OCI-LY1 (cell line): ENCODE results near the gene SMIM9.

Experiments
- H2AFZ ChIP-seq: fragments of 200-600 bp; sonication (generic), shearing (Covaris generic); 2 replicates; pipeline ENCODE4 v1.6.0; 2014; ENCODE audit warnings: antibody characterized with exemption, mild to moderate bottlenecking, low read length
- H3F3A ChIP-seq: fragments of 200-600 bp; sonication (generic), shearing (Covaris generic); 2 replicates; pipeline ENCODE4 v1.6.0; 2014; ENCODE audit warnings: mild to moderate bottlenecking, antibody characterized with exemption, low read length, moderate library complexity; ENCODE audit not compliant: insufficient read depth
- H3K27ac ChIP-seq: fragments of 200-600 bp; sonication (generic); 2 replicates; pipeline ENCODE4 v1.5.1; 2014; ENCODE audit warnings: low read length, mixed run types, mild to moderate bottlenecking, low read depth; ENCODE audit not compliant: poor library complexity, severe bottlenecking
- H3K27me3 ChIP-seq: fragments of 200-600 bp; sonication (generic); 2 replicates; pipeline ENCODE4 v1.6.0; 2014; ENCODE audit warnings: antibody characterized with exemption, mild to moderate bottlenecking, low read length, moderate library complexity; ENCODE audit not compliant: insufficient read depth
- H3K36me3 ChIP-seq: fragments of 200-600 bp; sonication (generic); 2 replicates; pipeline ENCODE4 v1.6.1; 2014; ENCODE audit warnings: mild to moderate bottlenecking, antibody characterized with exemption, low read length, moderate library complexity, mixed read lengths; ENCODE audit not compliant: insufficient read depth
- H3K4me1 ChIP-seq: fragments of 200-600 bp; sonication (generic); 2 replicates; pipeline ENCODE4 v1.5.1; 2014; ENCODE audit warnings: mild to moderate bottlenecking, low read length, moderate library complexity; ENCODE audit not compliant: insufficient read depth, severe bottlenecking
- H3K4me2 ChIP-seq: fragments of 200-600 bp; sonication (generic), shearing (Covaris generic); 2 replicates; pipeline ENCODE4 v1.6.1; 2014; ENCODE audit warnings: low read length
- H3K4me3 ChIP-seq: fragments of 200-600 bp; sonication (generic); 2 replicates; pipeline ENCODE4 v1.5.1; 2014; ENCODE audit warnings: low read length, low read depth, mild to moderate bottlenecking, mixed read lengths; ENCODE audit not compliant: poor library complexity, severe bottlenecking
- H3K79me2 ChIP-seq: fragments of 200-600 bp; shearing (Covaris generic); 2 replicates; pipeline ENCODE4 v1.6.1; 2016; ENCODE audit warnings: mixed run types, low read length, mixed read lengths; ENCODE audit not compliant: insufficient read depth
- H3K9ac ChIP-seq: fragments of 200-600 bp; sonication (generic), shearing (Covaris generic); 2 replicates; pipeline ENCODE4 v1.6.1; 2014; ENCODE audit warnings: mild to moderate bottlenecking, low read length, mixed read lengths
- H3K9me2 ChIP-seq: fragments of 200-600 bp; sonication (generic), shearing (Covaris generic); 2 replicates; pipeline ENCODE4 v1.6.1; 2014; ENCODE audit warnings: low read depth, mild to moderate bottlenecking, low read length, mixed read lengths
- H3K9me3 ChIP-seq: fragments of 200-600 bp; shearing (Covaris generic); 2 replicates; pipeline ENCODE4 v1.6.1; 2014; ENCODE audit warnings: low read length, mixed read lengths
- H4K20me1 ChIP-seq: fragments of 200-600 bp; sonication (generic), shearing (Covaris generic); 2 replicates; pipeline ENCODE4 v1.6.0; 2016; ENCODE audit warnings: mild to moderate bottlenecking, low read length; ENCODE audit not compliant: insufficient read depth
- EZH2 ChIP-seq: fragments of 200-600 bp; sonication (generic), shearing (Covaris generic); IDR thresholded peaks from 2 replicates; pipeline ENCODE4 v1.8.0; 2017; ENCODE audit warnings: borderline replicate concordance, mixed run types, mild to moderate bottlenecking, antibody characterized with exemption, low read length, moderate library complexity, mixed read lengths
- TF ChIP-seq, protein P1 (sequence below): fragments of 200-600 bp; sonication (generic), shearing (Covaris generic); IDR thresholded peaks from 2 replicates; pipeline ENCODE4 v1.5.1; 2017; ENCODE audit warnings: mild to moderate bottlenecking, antibody characterized with exemption, low read length, moderate library complexity, mixed read lengths

SMIM9 gene

DNA sequence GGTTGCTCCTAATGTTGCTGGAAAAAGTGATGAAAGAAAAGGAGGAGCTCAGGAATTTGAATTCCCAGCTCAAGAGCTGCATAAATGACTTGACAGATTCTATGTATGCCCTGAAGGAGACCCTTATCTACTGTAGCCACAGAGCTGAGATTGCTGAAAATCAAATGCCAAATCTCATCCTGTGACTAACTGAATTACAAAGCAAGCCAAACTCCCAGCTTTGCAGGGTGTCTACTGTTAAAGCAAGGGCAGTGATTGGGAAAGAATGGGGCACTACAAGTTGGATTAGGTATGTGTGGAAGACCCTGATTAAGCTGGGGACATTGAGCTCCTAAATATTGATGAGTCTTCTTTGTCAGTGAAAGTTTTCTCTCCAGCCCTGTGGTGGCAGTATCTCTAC lies 20.8 kb upstream of the SMIM9 start:
- Histone ChIP-seq H3K9ac (no peak overlapping the region), H3F3A (no peaks in the 10 kb centered on the region)
- TF ChIP-seq, protein P1, sequence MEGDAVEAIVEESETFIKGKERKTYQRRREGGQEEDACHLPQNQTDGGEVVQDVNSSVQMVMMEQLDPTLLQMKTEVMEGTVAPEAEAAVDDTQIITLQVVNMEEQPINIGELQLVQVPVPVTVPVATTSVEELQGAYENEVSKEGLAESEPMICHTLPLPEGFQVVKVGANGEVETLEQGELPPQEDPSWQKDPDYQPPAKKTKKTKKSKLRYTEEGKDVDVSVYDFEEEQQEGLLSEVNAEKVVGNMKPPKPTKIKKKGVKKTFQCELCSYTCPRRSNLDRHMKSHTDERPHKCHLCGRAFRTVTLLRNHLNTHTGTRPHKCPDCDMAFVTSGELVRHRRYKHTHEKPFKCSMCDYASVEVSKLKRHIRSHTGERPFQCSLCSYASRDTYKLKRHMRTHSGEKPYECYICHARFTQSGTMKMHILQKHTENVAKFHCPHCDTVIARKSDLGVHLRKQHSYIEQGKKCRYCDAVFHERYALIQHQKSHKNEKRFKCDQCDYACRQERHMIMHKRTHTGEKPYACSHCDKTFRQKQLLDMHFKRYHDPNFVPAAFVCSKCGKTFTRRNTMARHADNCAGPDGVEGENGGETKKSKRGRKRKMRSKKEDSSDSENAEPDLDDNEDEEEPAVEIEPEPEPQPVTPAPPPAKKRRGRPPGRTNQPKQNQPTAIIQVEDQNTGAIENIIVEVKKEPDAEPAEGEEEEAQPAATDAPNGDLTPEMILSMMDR, result no peak
- no peak for TF ChIP-seq EZH2

DNA sequence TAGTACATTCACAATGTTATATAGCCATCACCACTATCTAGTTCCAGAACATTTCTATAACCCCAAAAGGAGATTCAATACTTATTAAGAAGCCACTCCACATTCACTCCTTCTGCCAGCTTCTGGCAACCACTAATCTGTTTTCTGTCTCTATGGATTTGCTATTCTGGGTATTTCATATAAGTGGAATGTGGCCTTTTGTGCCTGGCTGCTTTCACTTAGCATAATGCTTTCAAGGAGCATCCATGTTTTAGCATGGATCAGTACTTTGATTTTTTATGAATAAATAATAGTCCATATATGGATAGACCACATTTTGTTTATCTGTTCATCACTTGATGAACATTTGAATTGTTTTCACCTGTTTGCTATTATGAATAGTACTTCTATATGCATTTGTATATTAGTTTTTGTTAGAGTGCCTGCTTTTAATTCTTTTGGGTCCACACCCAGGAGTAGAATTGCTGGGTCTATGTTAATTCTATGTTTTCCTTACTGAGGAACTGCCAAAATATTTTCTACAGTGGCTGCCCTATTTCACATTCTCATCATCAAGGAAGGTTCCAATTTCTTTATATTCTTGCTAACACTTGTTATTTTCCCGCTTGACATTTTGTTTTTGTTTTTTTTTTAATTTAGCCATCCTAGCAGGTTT lies 16.6 kb upstream of the SMIM9 start:
- Histone ChIP-seq H3K4me1 (no peaks in the 10 kb centered on the region), H3K27ac (no peak overlapping the region), H3K36me3 (no peaks in the 10 kb centered on the region), H3K9ac (no peak overlapping the region), H3K9me3 (no peaks in the 10 kb centered on the region), H3K79me2 (no peaks in the 10 kb centered on the region), H3K4me3 (no peak overlapping the region), H2AFZ (no peak overlapping the region), H3K4me2 (no peak overlapping the region), H3K9me2 (no peaks in the 10 kb centered on the region), H4K20me1 (no peaks in the 10 kb centered on the region), H3K27me3 (no peaks in the 10 kb centered on the region), H3F3A (no peaks in the 10 kb centered on the region)
- TF ChIP-seq, protein P1, result no peak
- no peak for TF ChIP-seq EZH2

More for the DNA sequence above, 20.8 kb upstream of the SMIM9 start:
- no peaks in the 10 kb centered on the region for H3K79me2 ChIP-seq
- no peak overlapping the region for H3K4me2 ChIP-seq
- no peak overlapping the region for H3K4me3 ChIP-seq
- no peaks in the 10 kb centered on the region for H4K20me1 ChIP-seq
- H3K27ac ChIP-seq, result no peak overlapping the region
- no peaks in the 10 kb centered on the region for H3K9me2 ChIP-seq
- no peaks in the 10 kb centered on the region for H3K27me3 ChIP-seq
- no peaks in the 10 kb centered on the region for H3K36me3 ChIP-seq
- no peaks in the 10 kb centered on the region for H3K9me3 ChIP-seq
- no peak overlapping the region for H2AFZ ChIP-seq
- no peaks in the 10 kb centered on the region for H3K4me1 ChIP-seq

DNA sequence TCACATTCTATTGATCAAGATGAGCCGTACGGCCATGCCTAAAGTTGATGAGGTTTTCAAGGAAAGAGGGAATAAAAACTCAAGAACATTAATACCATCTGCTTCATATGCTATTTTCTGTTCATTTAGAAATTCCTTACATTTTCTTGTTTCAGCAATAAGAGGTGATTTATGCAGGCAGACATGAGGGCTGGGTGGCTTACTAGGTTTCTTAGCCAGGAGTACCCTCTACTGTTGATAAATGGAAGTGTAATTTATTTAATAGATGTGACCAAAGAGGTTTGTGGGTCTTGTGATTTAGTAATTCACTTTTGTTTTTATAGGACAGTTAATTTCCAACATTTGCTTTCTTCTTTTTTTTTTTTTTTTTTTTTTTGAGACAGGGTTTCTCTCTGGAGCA lies 6.4 kb upstream of the SMIM9 start:
- no peaks in the 10 kb centered on the region for H3K36me3 ChIP-seq
- no peaks in the 10 kb centered on the region for H3K79me2 ChIP-seq
- H3K4me1 ChIP-seq, result no peaks in the 10 kb centered on the region
- H3K9me3 ChIP-seq, result no peaks in the 10 kb centered on the region
- no peak overlapping the region for H2AFZ ChIP-seq
- no peaks in the 10 kb centered on the region for H3K9me2 ChIP-seq
- no peak overlapping the region for H3K4me3 ChIP-seq
- no peak overlapping the region for H3K27ac ChIP-seq
- no peaks in the 10 kb centered on the region for H3F3A ChIP-seq
- H3K9ac ChIP-seq, result no peak overlapping the region
- TF ChIP-seq EZH2, result no peak
- TF ChIP-seq, protein P1, result peak; percentile 54; the same call in 1 of the 2 replicates
- H3K27me3 ChIP-seq, result no peaks in the 10 kb centered on the region
- no peaks in the 10 kb centered on the region for H4K20me1 ChIP-seq
- H3K4me2 ChIP-seq, result no peak overlapping the region
